G401 (cell line): ENCODE measurements around the gene HMGCR. TPM values are rescaled to one million over a fixed set of nuclear protein-coding genes. Genes with fewer than 3 reads are reported as not detected.

Experiments used
- DNase-seq: peaks from one replicate; pipeline ENCODE4 v3.0.0-alpha.2; 2015; ENCODE audit warnings: low spot score
- in situ Hi-C: cut with HindIII; loops from 2 replicates; pipeline ENCODE4 v1.10.0; 2016; ENCODE audit warnings: low sequenced_read_pairs, mixed read lengths
- total RNA-seq: library from RNA; depleted of rRNA; stranded (reverse); fragments of >200 nt; shearing (Covaris generic); gene quantifications from 2 replicates; pipeline ENCODE4 v1.2.3, GENCODE V29; 2014

Gene HMGCR
- total RNA-seq, 1 experiment from 2014 or later = 345 TPM

DNA sequence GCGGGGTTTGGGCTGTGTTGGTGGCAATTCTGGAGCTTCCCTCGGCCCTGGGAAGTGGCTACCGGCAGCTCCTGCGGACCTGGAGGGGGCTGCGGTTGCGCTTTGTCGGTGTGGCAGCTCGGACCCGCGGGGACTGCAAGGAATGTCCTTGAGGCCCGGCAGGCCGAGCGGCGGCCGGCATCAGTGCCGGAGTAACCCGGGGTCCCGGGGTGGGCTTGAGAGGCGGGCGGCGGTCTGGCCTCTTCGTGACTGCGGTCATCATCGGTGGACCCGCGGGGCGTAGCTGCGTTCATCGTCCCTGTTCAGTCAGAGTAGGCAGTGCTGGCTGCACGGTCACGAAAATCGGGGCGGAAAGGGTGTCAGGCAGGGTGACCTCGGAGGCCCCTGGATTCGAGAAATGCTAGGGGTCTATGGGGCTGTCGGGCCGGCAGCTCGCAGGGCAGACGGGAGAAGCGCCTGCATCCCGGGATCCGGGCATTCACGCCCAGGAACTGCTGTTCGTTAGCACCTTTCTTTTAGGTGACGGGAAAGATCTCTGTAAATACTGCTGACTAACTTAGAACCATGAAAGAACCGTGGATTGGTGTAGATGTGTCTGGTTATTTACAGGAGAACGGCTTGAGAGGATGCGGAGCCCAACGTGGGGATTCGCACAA is 474 bp downstream of the HMGCR start:
- peak; percentile 37 for DNase-seq
- in situ Hi-C loops = no loop called here

DNA sequence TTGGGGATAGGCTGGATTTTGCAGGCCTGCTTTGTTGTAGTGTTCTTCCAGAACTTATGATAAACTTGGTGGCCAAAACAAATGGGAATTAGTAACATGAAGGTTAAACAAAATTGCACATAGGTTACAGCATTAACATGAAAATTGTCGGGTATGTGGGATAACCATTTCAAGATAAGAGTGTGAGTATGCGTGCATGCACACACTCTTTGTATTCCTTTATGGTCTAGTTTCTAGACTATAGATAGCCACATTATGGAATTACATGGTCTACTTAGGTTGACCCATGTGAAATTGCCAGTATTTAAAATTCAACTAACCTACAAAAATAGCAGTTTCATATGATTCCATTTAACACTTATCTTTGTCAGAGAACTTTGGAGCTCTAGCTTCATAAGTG is 1.4 kb downstream of the HMGCR start:
- in situ Hi-C loops = no loop called here
- no peak for DNase-seq

DNA sequence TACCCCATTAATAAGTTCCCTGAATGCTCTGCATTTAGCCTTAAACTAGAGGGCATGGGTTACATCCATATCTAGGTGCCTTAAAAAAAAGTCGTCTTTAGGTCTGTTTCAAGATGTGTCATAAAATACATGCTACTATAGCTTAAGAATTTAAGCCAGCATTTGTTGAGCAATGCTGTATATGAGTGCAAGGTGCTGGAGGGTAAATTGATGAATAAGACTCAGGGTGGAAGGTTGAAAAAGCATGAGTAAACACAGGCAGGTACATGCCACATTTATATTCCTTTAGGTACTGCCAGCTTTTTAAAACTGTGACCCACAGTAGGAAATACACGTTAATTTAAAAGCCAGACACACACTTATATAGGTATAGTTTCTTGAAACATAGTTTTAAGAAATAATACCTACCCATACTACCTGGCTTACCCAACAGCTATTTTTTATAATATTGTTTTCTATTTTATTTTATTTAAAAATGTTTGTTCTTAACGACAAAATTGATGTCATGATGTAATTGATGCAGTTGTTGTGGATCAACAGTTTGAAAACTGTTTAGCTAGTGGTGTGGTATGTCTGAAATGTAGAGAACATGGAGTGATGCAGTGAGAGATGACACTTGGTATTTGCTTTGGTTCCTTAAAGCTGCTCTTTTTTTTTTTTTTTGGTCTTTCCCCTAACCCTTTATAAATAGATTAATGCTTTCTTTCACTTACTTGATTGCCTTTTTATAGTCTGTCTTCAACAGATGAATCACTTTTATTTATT is 3.9 kb downstream of the HMGCR start:
- in situ Hi-C loops = no loop called here

DNA sequence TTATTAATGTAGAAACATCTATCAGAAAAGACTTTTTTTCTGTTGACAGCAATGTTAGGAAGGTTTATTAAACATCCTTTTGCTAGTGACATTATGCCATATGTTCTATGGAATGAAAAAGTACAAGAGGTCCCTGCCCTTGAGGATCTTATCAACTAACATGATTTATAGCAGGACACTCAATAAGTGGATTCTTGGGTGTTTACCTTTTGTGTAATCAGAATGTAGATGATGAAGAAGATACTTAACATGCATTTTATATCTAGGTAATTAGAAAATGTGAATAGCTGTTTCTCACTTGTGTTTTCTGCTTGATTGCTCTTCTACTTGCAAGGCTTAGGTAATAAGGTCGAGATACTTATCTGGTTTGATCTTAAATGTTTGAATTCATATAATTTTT is 4.9 kb downstream of the HMGCR start:
- no peak for DNase-seq
- in situ Hi-C loops = no loop called here

More for the DNA sequence above, 3.9 kb downstream of the HMGCR start:
- DNase-seq = no peak

DNA sequence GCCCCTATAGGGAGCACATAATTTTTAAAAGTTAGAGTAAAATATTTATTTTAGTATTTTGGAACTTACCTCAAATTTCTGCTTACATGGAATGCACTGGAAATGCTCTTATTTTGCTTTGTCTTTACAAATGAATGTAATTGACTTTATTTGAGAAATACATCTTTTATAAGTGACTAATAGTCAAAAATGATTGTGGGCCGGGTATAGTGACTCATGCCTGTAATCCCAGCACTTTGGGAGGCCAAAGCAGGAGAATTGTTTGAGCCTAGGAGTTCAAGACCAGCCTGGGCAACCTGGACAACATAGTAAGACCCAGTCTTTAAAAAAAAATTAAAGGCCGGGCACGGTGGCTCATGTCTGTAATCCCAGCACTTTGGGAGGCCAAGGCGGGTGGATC is 5.8 kb downstream of the HMGCR start:
- in situ Hi-C loops = no loop called here
- no peak for DNase-seq

DNA sequence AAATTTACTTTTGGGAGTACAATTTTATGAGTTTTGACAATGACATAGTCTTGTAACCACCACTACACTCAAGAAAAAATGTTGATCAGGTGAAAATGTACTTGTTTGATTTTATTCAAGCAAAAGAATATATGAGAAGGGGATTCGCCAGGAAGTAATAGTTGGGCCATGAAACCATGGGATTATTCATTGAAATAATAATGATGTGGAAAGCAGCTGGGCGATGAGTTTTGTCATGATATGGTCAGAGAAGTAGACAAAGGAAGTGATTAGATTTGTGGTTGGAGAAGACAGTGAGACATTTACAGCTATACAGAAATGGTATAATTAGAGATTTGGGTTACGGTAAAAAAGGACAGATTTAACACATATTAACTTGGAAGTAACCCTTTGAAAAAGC is 11.2 kb downstream of the HMGCR start:
- DNase-seq = no peak
- in situ Hi-C loops = no loop called here

DNA sequence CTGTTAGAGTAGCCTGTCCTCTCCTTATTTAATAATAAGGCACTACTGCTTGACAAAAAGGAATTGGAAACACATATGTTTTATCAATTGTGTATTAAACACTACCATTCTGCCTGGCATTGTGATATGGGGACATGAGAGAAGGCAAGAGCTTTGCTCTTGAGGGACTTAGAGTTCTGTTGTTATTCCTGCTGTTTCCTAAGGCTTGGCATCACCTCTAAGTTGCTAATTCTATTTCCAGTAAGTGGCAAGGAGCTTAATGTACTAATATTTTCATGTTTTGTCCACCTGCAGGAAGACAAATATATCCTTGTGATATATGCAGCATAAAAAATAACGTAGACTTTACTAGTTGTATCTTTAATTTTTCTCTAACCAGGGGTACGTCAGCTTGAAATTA is 12.6 kb downstream of the HMGCR start:
- DNase-seq = no peak
- in situ Hi-C loops = loop anchor here (10.0 kb wide), 1 partner anchor 335 kb away; no protein-coding TSS in a partner anchor

DNA sequence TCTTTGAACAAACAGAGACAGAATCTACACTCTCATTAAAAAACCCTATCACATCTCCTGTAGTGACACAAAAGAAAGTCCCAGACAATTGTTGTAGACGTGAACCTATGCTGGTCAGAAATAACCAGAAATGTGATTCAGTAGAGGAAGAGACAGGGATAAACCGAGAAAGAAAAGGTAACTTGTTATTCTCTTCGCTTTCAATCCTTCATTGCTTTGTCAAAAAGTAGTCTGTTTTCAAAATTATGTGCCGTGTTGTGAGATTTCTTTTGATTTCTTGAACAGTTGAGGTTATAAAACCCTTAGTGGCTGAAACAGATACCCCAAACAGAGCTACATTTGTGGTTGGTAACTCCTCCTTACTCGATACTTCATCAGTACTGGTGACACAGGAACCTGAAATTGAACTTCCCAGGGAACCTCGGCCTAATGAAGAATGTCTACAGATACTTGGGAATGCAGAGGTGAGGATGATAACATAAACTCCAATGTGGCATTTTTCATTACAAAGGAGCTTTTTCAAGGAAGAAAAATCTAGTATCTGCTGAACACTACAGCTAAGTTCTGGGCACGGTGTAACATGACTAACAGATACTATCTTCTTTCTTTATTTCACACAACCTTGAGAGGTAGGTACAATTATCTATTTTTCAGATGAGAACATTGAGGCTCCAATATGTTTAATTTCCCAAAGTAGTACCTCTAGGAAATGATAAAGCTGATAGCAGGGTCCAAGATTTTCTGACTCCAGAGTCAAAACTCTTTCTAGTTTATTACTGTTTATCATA is 14.3 kb downstream of the HMGCR start:
- no peak for DNase-seq
- in situ Hi-C loops = loop anchor here (10.0 kb wide), 1 partner anchor 333 kb away; no protein-coding TSS in a partner anchor

DNA sequence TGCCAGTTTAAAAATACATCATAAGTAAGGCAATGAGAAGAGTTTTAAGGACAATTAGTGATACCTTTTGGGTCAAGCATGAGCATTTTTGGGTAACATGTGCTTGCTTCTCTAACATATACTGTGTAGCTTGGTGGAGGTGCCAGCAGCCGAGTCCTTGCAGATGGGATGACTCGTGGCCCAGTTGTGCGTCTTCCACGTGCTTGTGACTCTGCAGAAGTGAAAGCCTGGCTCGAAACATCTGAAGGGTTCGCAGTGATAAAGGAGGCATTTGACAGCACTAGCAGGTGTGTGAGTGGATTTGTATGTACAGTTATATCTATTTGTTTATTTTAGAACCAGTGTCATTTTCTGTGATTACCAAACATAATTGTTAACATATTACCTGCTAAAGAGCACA is 18.2 kb downstream of the HMGCR start:
- DNase-seq = no peak
- in situ Hi-C loops = loop anchor here (10.0 kb wide), 1 partner anchor 330 kb away; no protein-coding TSS in a partner anchor

DNA sequence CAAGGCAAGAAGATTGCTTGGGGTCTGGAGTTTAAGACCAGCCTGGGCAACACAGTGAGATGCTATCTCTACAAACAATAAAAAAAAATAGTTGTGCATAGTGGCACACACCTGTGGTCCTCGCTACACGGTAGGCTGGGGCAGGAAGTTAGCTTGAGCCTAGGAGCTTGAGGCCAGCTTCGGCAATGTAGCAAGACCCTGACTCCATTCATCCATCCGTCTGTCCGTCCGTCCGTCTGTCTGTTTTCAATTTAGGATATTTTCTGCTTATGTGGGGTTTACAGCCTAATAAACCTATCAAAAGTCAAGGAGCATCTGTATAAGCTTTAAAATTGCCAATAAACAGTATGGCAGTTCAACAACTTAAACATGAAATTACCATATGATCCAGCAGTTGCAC is 19.7 kb downstream of the HMGCR start:
- DNase-seq = no peak
- in situ Hi-C loops = loop anchor here (10.0 kb wide), 1 partner anchor 328 kb away; no protein-coding TSS in a partner anchor

DNA sequence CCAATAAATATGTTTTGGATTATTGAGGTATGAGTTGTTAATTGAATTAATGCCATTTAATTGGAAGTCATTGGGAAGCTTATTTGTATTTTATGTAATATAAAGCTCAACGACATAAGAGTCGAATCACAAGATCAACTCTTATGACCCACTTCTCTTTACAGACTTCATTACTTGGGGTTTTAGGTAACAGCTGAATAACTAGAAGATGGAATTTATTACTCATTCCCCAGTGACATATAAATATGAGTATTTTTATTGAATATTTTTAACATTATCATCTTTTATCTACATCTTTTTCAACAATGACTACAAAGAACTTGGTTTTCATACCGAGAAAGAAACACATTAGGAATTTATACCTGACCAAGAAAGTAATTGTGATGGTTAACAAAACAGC is 21.1 kb downstream of the HMGCR start:
- in situ Hi-C loops = loop anchor here (10.0 kb wide), 1 partner anchor 327 kb away; no protein-coding TSS in a partner anchor
- DNase-seq = no peak

DNA sequence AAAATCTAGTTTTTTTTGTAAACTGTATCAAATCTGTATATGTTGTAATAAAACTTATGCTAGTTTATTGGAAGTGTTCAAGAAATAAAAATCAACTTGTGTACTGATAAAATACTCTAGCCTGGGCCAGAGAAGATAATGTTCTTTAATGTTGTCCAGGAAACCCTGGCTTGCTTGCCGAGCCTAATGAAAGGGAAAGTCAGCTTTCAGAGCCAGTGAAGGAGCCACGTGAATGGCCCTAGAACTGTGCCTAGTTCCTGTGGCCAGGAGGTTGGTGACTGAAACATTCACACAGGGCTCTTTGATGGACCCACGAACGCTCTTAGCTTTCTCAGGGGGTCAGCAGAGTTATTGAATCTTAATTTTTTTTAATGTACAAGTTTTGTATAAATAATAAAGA is 24.3 kb downstream of the HMGCR start:
- peak; percentile 33 for DNase-seq
- in situ Hi-C loops = no loop called here

DNA sequence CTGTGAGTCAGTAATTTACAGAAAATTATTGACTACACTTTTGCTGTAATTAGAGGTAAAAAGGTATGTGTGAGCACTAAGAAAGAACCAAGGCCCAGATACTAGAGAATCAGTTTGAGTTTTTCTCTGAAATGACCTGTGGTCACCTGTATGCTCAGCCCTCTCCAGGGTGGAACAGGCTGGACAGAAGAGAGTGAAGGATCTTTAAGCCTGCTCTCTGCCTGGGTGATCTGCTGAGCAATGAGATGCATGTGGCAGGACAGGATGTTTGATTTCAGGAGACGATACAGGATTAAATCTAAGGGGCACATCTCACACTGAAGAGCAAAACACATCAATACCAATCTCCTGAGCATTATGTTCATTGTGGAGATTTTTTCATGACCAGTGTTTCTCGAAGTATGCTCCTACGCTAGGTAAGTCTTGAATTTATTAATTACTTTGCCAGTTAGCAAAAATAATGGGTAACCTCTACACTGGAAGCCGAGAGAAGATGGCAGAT is 25.5 kb downstream of the HMGCR start:
- in situ Hi-C loops = no loop called here
- no peak for DNase-seq

DNA sequence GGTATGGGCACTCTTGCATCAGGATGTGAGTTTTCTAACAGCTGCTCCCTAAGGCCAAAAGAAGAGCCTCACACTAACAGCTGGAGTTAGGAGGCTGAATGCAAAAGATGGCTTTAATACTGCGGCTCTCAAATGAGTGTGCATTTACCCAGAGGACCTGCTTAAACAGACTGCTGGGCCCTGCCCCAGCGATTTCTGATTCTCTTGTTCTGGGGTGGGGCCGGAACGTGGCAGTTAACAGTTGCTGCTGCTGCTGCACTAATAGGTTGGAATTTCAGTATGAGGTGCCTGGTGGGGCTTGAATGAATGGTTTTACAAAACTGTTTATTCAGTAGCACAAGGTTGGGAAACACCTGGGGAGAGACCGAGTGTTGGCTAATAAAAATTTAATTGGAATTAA is 26.1 kb downstream of the HMGCR start:
- peak; percentile 23 for DNase-seq
- in situ Hi-C loops = no loop called here

DNA sequence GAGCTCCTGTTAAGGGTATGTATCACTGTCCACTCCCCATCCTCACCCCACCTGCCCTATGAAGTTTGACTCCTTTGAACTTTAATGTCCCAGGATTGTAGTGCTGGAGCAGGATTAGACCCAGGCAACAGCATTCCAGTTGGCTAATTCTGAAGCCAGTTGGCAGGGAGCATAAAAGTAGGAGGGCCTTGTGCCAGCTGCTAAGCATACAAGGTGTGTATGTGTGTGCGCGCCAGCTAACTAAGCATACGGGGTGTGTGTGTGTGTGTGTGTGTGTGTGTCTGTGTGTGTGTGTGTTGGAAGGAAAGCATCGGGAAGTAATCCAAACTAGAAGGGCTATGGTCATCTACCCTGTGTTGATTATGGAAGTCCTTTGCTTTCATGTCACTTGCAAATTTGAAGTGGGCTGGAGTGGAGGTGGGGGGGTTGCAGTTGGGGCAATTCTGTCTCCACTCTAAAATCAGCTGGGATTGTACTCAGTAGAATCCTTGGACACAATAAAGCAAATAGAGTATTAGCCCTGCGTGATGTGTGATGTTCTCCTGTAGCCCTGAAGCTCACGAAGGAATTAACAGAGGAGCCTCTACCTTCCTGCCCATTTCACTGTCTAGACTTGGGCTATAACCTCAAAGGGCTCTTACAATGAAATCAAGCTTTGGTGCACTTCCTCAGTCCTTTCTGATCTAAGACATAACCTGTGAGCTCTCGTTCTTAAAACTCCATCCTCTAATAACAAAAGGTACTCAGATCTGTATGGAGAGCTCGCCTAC is 26.9 kb downstream of the HMGCR start:
- in situ Hi-C loops = no loop called here

DNA sequence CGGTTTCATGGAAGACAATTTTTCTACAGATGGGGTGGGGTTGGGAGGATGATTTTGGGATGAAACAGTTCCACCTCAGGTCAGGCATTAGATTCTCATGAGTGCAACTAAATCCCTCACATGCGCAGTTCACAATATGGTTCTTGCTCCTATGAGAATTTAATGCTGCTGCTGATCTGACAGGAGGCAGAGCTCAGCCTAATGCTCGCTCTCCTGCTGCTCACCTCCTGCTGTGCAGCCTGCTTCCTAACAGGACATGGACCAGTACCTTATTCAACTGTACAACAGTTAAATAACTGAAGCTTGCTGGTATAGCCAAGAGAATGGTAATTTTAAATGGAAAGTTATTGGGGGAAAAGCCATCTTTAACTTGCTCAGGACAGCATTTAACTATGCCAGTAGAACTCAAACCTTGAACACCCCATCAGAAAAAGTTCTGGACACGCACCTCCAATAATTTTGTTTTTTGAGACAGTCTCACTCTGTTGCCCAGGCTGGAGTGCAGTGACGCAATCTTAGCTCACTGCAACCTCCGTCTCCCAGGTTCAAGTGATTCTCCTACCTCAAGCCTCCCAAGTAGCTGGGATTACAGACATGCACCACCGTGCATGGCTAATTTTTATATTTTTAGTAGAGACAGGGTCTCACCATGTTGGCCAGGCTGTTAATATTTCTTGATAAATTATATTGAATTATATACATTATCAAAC is 27.7 kb downstream of the HMGCR start:
- in situ Hi-C loops = no loop called here
- peak; percentile 62 for DNase-seq

More for the DNA sequence above, 26.9 kb downstream of the HMGCR start:
- DNase-seq = peak; percentile 63

DNA sequence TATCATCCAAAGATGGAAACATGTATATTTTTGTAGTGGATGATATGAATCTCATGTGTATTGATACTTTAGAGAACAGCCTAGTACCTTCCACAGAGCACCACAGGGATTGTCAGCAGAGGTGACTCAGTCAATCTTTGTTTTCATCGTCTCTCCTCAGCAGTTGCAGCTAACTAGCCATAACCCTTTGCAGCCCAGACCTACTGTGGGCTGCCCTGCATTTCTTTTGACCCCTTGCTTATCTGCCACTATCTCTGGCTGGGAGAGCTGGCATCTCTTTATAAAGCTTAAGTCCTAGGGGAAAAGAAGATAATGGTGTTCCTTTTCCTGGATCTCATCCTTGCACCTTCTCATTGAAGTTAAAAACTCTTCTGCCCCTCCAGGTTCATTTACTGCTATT is 28.7 kb downstream of the HMGCR start:
- no peak for DNase-seq
- in situ Hi-C loops = no loop called here

DNA sequence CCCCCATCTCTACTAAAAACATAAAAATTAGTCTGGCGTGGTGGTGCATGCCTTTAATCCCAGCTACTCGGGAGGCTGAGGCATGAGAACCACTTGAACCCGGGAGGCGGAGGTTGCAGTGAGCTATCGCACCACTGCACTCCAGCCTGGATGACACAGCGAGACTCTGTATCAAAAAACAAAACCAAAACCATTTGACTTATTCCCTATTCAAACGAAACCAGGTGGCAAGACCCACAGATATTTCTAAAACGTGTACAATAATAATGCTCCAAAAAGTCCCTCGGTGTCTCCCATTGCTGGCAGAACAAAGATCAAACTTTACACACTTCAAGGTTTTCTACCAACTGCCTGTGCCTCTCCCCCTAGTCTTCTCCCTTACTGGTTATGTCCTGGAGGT is 29.8 kb downstream of the HMGCR start:
- DNase-seq = no peak
- in situ Hi-C loops = no loop called here
